Inflammatory macrophage (primary cell): ENCODE data around the gene GALNT10.

ENCODE experiments used
- DNase-seq, 2 donors: peaks; one replicate each; pipeline ENCODE4 v3.0.0-alpha.2; 2020 to 2022

GALNT10 gene

DNA sequence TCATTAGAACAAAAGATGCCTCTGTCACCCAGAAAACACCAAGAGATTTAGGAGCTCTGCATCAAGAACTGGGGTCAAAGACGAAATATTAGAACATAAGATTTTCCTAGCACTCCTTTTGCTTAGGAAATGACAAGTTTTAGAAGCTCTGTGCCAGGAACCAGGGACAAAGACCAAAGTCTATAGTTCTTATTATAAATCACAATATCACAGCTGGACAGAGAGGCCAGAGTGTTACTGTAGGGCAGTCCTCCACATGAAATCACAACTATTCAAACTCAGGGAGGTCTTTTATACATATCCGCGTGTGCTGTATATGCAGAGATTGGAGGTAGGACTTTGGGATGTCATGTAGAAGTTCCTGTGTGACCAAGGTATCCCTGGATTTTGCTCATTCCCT, 138.5 kb downstream of the GALNT10 start:
- DNase-seq = no peak

- no peak for DNase-seq
Measured at GRCh38 chr5:154329519-154330040, 139.0 kb downstream of the GALNT10 start.

- no peak for DNase-seq
Measured at GRCh38 chr5:154330097-154330667, 139.6 kb downstream of the GALNT10 start.

DNA sequence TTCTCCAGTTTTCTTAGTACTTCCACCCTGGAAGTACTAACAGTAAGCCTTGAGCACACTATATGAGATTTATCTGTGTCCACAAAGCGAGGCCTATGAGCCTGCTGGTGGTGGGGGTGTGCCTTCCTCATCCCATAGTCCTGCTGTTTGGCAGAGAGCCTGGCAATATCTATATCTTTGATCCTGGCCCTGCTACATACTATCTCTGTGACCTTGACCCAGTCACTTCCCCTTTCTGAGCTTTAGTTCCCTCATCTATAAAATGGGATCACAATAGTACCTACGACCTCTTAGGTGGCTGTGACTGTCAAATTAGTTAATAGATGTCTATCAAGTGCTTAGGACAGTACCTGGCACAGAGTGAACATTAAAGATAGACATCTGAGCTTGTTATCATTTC, 140.7 kb downstream of the GALNT10 start:
- DNase-seq = no peak

GRCh38 chr5:154331924-154332323, 141.4 kb downstream of the GALNT10 start:
- no peak for DNase-seq

GRCh38 chr5:154332451-154332850, 141.9 kb downstream of the GALNT10 start:
- no peak for DNase-seq

DNA sequence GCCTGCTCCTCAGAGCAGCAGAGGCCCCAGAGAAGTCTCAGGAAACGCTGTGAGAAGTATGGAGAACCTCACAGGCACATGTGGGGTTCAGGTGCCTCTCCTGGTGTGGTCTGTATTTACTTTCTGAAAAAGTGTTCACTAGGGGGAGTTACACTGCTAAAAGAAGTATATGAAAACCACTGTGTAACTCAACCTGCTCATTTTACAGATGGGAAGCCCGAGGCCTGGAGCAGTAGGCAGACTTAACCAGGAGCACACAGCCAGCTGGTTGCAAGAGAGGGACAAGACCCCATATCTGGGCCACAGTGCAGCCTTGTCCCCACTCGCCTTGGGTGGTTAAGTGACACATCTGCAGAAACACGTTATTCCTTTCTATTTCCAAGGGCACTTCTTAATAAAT, 142.5 kb downstream of the GALNT10 start:
- no peak for DNase-seq

DNA sequence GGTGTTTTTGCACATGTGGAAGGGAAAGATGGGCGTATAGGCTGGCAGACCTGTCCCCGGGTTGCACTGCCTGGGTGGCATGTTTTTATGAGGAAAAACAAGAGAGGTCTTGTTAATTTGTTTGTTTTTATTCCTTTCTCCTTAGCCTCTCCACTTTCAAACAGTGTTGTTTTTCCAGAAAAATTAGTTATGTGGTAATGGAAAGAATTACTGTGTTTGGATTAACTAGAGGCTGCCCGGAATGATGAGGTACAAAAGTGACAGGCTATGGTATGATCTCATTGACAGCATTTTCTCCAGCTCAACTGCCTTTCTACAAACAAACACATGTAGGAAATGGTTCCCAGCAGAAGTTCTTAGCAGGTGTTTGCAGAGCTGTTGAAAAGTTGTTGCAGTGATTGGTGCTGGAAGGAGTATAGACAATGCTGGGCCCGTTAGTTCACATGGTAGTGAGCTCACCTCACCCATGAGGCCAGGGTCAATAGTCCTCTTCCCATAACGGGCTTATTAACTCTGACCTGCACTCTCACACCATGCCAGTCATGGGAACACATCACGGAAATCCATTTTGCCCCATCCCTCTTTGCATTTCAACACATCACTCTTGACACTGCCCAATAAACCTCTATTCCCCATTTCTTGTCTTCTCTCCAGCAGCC, 144.0 kb downstream of the GALNT10 start:
- DNase-seq = no peak

GRCh38 chr5:154335065-154335448, 144.5 kb downstream of the GALNT10 start:
- no peak for DNase-seq

GRCh38 chr5:154341620-154342019, 151.1 kb downstream of the GALNT10 start:
- DNase-seq = no peak

DNA sequence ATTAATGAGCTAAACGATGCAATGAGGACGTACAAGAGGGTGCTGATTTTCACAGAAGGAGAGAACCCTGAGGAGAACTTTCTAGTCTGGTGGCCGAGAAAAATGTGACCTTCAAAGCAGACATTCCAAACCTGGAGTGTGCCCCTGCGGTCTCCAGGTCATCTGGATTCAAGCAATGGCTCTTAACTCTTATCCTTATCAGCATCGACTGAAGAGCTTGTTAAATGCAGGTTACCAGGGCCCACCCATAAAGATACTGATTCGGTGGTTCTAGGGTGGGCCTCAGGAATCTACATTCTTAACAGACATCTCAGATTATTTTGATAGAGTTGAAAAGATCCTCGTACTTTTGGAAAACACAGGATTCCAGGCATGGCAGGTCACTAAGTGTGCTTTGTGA, 151.7 kb downstream of the GALNT10 start:
- DNase-seq = no peak

- DNase-seq = no peak
Measured at GRCh38 chr5:154342963-154343362, 152.4 kb downstream of the GALNT10 start.

GRCh38 chr5:154344461-154344860, 153.9 kb downstream of the GALNT10 start:
- DNase-seq = no peak

DNA sequence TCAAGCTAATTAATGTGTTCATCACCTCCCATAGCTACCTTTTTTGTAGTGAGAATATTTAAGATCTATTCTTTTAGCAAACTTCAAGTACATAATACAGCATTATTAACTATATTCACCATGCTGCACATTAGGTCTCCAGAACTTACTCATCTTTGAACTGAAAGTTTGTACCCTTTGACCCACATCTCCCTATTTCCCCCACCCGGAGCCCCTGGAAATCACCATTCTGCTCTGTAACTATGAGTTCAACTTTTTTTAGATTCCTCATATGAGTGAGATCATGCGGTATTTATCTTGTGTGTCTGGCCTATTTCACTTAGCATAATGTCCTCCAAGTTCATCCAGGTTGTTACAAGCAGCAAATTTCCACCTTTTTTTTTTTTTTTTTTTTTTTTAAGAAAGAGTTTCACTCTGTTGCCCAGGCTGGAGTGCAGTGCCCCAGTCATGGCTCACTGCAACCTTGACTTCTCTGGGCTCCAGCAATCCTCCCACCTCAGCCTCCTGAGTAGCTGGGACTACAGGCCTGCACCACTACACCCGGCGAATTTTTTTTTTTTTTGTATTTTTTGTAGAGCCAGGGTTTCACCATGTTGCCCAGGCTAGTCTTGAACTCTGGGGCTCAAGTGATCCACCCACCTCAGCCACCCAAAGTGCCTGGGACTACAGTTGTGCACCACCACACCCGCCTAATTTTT, 154.9 kb downstream of the GALNT10 start:
- DNase-seq = no peak

DNA sequence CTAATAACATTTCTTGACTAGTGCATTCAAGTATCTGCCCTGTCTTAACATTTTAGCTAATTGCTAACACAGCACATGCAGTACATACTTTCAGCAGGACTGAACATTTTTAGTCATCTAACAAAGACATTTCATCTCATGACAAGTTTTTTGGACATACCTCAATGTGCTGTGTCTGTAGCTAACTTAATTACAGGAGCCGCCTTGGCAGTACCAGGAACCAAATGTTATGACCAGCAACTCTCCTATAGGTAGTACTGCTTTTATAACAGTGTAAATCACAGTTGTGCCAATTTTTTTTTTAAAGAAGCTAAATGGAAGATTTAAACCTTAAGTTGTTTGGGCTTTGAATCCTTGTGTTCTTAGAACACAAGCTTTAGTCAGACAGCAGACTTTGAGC, 155.9 kb downstream of the GALNT10 start:
- no peak for DNase-seq

GRCh38 chr5:154349626-154350264, 159.2 kb downstream of the GALNT10 start:
- no peak for DNase-seq

GRCh38 chr5:154351141-154351540, 160.6 kb downstream of the GALNT10 start:
- no peak for DNase-seq

- no peak for DNase-seq
Measured at GRCh38 chr5:154351566-154351965, 161.0 kb downstream of the GALNT10 start.

DNA sequence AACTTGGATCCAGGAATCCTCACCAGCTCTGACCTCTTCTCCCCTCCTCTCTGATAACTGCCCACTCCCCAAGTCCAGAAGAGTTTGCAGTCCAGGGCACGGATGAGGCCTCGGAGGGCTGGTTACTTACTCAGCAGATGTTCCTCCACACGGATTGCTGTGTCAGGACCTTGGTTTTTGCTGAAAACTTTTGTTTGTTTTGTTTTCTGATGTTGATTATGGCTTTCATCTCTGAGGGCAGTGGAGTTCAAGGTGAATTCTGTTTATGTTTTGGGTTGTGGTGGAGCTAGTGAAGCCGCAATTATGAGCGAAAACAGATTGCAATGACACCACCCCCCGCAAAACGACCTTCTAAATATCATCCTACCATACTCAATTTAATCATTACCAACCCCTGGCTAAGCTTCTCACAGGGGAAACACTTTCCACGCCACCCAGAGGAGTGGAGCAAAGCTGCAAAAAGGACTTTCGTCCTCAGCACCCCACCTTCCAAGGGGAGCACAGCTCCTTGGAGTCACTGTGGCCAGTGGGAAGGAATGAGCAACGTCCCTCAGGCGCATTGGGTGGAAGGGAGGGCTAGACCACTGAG, 162.5 kb downstream of the GALNT10 start:
- no peak for DNase-seq

DNA sequence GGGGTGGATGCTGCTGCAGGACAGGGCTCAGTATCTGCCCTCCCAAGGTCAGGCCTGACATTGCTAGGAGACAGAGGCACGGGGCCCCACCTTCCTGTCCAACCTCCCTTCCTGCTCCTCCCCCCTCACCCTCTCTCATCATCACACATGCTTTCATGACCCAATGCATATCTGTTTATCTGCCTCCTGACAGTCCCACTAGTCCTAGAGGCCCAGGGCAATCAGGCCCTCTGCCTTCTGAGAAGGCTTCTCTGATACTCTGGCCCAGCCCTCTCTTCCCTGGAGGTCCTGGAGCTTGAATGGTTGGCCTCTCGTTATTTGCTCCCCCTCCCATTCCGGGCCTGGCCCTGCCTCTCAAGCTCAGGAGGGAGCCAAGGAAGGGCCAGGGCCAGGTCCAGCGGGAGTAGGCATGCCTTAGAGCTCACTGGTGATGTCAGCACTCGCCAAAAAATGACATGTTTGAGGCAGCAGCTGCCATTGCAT, 164.6 kb downstream of the GALNT10 start:
- no peak for DNase-seq

- DNase-seq = no peak
Measured at GRCh38 chr5:154356020-154356655, 165.6 kb downstream of the GALNT10 start.

DNA sequence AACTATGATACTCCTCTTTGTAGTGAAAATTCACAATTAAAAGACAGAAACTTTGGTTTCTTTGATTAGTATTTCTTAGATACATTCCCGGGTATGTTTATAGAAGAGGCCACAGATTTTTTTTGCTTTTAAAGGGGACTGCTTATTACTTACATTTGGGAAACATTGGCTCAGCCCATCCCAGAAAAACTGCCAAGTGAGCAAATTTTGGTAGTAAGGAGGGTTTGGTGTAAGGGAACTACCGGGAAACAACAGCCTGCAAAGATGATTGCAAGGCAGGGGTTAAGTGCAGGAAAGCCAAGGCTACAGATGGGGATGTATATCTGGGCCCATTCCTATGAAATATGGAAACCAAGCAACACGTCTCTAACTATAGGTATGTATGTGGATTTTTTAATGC, 166.4 kb downstream of the GALNT10 start:
- DNase-seq = no peak
